HG03280 (cell line): Measurements from ENCODE around the gene MORC2.

Experiments used
- ATAC-seq: cut with Tn5 transposase; IDR thresholded peaks from one replicate; pipeline ENCODE4 v1.9.1; 2021; ENCODE audit warnings: mild to moderate bottlenecking, moderate library complexity; ENCODE audit not compliant: unreplicated experiment

MORC2 gene

GRCh38 chr22:30875481-30876215 is 92.9 kb downstream of the MORC2 start:
- ATAC-seq, result no peak
